OCI-LY1 (cell line): Measurements from ENCODE around the gene DNAH17.

ENCODE experiments used
- EZH2 ChIP-seq: fragments of 200-600 bp; sonication (generic), shearing (Covaris generic); IDR thresholded peaks from 2 replicates; pipeline ENCODE4 v1.8.0; 2017; ENCODE audit warnings: borderline replicate concordance, mixed run types, mild to moderate bottlenecking, antibody characterized with exemption, low read length, moderate library complexity, mixed read lengths
- TF ChIP-seq, protein P1 (sequence below): fragments of 200-600 bp; sonication (generic), shearing (Covaris generic); IDR thresholded peaks from 2 replicates; pipeline ENCODE4 v1.5.1; 2017; ENCODE audit warnings: mild to moderate bottlenecking, antibody characterized with exemption, low read length, moderate library complexity, mixed read lengths

DNA sequence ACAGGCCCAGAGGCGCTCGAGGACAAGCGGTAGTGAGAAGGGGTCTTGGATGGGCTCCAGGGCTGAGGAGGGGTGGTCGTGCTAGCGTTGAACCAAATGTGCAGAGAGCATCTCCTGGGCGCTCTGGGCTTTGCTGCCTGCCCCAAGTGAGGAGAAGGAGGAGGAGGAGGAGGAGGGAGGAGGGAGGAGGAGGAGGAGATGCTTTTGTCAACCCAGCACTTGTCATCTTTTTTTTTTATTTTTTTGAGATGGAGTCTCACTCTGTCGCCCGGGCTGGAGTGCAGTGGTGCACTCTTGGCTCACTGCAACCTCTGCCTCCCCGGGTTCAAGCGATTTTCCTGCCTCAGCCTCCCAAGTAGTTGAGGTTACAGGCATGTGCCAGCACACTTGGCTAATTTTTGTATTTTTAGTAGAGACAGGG is 138.9 kb downstream of the DNAH17 start:
- no peak for TF ChIP-seq EZH2
- TF ChIP-seq, protein P1, sequence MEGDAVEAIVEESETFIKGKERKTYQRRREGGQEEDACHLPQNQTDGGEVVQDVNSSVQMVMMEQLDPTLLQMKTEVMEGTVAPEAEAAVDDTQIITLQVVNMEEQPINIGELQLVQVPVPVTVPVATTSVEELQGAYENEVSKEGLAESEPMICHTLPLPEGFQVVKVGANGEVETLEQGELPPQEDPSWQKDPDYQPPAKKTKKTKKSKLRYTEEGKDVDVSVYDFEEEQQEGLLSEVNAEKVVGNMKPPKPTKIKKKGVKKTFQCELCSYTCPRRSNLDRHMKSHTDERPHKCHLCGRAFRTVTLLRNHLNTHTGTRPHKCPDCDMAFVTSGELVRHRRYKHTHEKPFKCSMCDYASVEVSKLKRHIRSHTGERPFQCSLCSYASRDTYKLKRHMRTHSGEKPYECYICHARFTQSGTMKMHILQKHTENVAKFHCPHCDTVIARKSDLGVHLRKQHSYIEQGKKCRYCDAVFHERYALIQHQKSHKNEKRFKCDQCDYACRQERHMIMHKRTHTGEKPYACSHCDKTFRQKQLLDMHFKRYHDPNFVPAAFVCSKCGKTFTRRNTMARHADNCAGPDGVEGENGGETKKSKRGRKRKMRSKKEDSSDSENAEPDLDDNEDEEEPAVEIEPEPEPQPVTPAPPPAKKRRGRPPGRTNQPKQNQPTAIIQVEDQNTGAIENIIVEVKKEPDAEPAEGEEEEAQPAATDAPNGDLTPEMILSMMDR: no peak
